ENCODE data around the gene TRIM51.
"Not testable (repeated sequence)": the region's sequence is repeated elsewhere in the genome, so short reads cannot be mapped to it uniquely, and the experiment has no call there.

GRCh38 chr11:55867354-55867753, 15.7 kb upstream of the TRIM51 start:
- TF ChIP-seq POLR2AphosphoS5, CTCF (IDR thresholded peaks at IDR 0.05): not testable (repeated sequence)
